A549 (cell line): Measurements from ENCODE around the gene LY6G6C.

Experiments used
- CTCF ChIP-seq: fragments of >200 bp; sonication (Bioruptor Twin); formaldehyde crosslinking; IDR thresholded peaks from 3 replicates; pipeline ENCODE4 v1.5.1; 2016
- ESRRA ChIP-seq: fragments of 150-350 bp; IDR thresholded peaks from 2 replicates; pipeline ENCODE4 v1.6.1; 2014; ENCODE audit warnings: mild to moderate bottlenecking, low read length, borderline replicate concordance
- HOXA7 ChIP-seq: fragments of 250-450 bp; sonication (Bioruptor Pico); IDR thresholded peaks from 2 replicates; pipeline ENCODE4 v1.5.0; 2020; ENCODE audit warnings: mild to moderate bottlenecking, moderate library complexity
- POLR2A ChIP-seq: IDR thresholded peaks from 2 replicates; pipeline ENCODE4 v1.6.1; 2012; ENCODE audit warnings: mild to moderate bottlenecking, low read length
- REST ChIP-seq: fragments of 200-600 bp; sonication (generic); IDR thresholded peaks from 2 replicates; pipeline ENCODE4 v1.6.1; 2016; ENCODE audit warnings: antibody characterized with exemption, mild to moderate bottlenecking, moderate library complexity
- RFX5 ChIP-seq: fragments of 450-650 bp; IDR thresholded peaks from 2 replicates; pipeline ENCODE4 v1.7.1; 2014; ENCODE audit warnings: antibody characterized with exemption, mild to moderate bottlenecking, moderate library complexity
- TP53 ChIP-seq: fragments of 250-450 bp; sonication (Bioruptor Pico); IDR thresholded peaks from 2 replicates; pipeline ENCODE4 v1.5.0; 2021; ENCODE audit warnings: mild to moderate bottlenecking, moderate library complexity

DNA sequence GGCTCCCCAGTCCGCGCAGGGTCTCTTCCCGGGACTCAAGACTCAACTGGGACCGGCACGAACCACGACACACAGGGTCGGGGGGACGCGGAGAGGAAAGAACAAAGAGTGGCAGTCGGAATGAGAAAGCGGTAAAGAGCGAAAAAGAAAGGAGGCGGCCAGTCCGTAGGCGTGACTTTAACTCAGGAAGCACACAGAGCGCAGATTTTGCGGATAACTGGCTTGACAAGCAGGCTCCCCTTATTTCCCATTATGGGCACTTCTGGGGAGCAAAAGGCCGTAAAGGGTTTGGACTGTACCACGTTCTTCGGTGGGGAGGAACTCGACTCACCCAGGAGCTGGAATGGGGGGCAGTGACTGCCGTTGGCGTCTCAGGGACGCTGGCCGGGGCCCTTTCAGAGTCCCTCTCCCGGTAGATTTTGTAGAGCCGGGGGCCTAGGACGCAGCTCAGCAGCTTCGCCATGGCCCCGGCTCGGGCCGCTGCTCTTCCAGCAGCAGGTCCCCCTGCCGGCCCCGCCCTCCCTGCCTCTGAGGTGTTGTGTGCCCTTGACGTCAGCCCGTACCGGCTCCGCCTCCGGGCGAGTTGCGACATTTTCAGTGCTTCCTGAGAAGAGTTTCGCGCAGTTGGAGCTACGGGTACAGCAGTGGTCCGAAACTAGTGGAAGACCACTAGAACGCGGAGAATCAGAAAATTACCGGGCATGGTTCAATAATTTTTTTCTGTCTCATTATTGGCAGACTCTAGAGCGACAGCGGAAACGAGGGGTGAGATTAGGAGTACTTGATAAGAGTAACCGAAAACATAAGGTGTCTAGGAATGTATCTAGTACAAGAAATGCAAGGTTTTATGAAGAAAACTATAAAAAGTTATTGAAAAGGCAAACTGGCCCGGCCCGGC lies 18.5 kb downstream of the LY6G6C start, which contains the start of gene ABHD16A:
- TF ChIP-seq CTCF (no peak), POLR2A (peak; percentile 80), HOXA7 (CRISPR knock-in tag) (no peak), RFX5 (no peak), TP53 (CRISPR knock-in tag) (no peak), ESRRA (no peak), REST (no peak)
